ENCODE results near the gene CD1D.
"Not testable (repeated sequence)": the region's sequence is repeated elsewhere in the genome, so short reads cannot be mapped to it uniquely, and the experiment has no call there.

Gene CD1D

DNA sequence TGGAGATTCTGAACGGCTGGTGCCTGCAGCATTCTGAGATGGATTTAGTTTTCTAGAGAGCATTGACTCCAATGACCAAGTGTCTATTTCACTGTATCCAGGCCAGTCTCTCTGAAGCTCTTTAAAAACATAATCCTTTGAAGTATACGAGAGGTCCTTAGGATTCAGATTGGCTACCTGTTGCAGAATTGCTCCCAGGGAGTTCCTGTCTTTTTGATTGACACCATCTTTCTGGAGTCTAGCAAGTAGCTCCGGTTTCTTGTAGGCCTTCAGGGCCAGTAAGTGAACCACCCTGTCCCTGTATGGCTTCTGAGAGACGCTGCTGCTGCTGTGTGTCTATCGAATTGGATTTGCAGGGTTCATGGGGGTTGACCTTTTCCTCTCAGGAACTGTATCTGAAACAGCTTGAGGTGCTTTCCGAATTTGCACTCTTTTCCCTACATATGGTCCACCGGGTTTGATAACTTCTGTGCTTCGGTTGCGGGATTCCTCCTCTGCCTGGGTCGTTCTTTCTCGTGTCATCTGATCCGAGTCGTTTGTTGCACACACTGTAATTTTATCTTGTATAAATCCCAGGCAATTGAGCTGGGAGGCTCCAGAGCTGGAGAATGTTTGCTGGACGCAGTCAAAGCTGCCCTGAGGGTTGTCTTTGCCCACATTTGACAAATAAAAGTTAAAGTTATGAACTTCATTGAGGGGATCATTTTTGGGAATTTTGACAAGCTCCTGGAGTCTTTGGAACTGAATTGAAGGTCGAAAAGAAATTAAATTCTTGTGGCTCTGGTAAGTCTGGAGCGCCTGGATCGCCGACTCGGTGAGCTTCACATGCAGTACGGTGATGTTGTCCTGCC, 3.6 kb upstream of the CD1D start:
- DNase-seq = not testable (repeated sequence)

DNA sequence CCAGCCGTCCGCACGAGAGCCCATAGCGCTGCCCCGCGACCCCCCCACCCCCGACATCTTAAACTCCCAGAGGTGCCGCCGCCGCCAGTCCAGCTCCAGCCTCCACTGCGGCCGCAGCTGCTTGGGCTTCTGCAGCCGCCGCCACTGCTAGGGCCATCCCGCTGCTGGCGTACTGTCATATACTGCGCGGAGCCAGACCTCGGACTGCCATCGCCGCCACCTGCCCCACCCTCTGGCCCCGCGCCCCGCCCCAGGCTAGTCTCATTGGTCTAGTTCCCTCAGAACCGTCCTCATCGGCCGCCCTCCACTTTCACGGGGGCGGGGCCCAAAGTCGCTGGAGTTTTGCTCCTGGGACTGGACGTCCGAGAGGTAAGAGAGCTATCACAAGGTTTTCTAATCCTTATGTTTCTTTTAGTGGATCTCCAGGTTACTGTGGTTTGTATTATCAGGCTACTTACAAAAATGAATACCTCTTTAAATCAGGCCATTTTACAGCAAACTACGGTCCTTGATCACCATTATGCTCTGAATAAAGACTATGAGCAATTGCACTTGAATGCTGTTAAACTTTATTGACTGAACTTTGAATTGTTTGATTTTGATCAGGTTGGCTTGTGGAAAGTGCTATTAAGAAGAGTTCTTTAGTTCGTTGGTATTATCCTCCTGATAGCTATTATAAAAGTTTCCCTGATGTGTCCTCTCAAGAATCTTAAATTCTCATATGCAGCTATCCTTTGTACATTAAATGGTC, 2.8 kb upstream of the CD1D start:
- DNase-seq = no peak

DNA sequence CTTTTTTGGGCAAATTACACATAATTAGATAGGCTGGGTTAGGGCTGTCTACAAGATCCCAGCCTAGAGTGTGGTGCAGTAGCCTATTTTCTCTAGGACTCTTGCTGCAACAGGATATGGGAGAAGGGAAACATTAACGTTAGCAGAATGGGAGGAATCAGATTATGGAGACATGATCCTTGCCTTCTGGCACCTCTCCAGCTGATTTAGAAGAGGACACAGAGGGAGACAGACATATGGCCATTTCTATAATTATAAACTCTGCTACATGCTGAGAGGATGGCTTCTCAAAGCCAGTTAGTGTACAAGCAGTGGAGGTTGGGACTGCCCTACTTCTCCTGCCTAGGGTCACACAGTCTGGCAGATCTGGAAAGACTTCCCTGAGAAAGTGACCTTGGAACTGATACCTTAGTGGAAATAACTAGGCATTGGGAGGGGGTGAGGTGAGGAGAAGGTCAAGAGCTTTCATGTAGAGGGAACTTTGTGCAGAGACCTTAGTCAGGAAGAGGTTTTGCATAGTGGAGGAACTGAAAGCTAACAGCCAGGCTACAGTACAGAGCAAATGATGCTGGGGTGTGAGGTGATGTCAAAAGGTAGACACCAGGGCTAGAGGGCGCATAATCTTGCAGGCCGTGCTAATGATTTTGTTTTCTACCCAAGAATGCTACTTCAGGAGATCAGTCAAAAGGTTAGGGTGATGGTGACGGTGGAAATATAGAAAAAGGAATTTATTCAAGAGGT, 1.2 kb upstream of the CD1D start:
- DNase-seq = no peak

DNA sequence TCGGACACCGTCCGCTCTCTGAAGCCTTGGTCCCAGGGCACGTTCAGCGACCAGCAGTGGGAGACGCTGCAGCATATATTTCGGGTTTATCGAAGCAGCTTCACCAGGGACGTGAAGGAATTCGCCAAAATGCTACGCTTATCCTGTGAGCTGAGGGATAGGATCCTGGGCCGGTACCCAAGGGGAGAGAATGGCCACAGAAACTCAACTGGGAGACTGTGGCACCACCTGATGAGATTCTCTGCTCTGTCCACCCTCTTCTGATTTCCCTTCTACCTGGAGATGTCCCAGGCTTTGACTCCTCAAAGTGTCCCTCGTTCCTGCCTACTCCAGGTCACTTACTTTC, 855 bp downstream of the CD1D start:
- no peak for DNase-seq

DNA sequence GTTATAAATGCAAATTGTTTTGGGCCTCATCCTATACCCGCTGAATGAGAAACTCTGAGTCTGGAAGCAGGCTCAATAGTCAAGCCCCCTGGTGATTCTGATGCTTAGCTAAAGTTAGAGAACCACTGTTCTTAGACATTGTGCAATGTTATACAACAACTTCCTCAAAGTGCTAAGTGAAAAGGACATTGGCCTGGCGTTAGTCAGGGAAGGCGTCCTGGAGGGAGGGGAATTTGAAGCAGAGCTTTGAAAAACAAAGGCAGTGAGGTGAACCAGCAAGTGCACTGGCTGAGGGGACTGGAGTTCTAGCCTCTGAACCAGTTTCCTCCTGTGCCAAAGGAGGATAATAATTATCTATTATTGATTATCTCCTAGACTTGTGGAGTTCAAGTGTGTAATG, 5.1 kb downstream of the CD1D start:
- no peak for DNase-seq

DNA sequence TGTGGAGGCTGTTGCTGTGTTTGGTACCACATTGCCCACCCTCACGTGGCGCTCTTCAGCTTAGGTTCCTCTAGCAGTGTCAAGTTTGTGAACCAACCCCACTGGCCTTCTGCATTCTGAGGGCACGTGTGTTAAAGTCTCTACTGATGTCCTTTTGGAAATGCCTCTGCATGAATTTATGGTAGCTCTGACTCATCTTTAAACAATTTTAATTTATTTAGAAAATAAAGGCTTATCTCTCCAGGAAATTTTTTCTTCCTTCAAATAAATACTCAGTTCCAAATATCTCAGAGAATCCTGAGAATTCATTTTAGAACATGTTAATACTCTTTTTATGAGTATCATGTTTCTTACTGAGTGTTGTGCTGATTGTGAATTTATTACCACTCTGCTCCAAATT, 5.5 kb downstream of the CD1D start:
- no peak for DNase-seq

DNA sequence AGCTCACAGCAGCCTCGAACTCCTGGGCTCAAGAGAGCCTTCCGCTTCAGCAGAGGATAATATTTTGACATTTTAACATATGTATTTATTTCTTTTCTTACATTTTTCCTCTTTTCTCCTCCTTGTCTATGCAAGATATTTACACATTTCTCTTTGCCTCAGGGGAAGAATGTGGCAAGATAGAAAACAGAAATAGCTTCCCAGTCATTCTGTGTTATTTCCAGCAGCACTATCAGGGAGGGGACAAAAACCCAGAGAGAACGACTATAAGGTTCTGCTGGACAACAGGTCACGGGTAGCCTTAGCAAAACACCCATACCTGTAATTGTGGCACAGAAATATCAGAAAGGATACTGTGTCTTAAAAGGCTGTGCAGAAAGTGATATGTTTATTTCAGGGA, 7.9 kb downstream of the CD1D start:
- no peak for DNase-seq

DNA sequence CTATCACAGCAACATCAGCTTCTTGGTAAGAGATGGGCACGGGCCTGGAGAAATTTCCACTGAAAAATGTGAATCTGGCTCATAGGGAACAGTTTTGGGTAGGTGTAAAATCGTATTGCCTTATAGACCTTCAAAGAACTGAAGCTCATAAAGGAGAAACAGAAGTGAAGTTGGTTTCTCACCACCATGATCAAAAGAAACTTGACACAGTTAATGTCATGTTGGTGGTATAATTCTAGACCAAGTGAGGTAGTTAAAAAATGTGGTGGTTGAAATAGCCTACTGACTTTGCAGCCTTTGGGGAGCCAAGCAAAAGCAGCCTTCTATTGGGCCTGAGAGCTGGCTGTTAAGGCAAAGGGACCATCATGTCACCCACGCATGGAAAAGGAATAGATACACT, 8.9 kb downstream of the CD1D start:
- no peak for DNase-seq

DNA sequence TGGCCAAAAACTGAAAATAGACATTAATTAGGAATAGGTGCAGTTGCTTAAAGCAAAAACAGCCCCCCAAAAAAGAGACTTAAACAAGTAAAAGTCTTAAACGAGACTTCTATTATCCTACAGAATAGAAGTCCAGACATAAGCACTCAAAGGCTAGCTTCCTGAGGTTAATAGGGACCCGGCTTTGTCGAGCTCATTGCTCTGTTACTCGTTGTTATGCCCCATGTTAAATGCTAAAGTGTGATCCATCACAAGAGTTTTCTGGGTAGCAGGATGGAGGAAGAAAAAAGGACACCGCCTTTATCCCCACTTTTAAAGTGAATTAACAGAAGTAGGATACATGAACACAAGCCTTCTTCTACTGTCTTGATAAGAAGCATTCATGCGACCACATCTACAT, 10.6 kb downstream of the CD1D start:
- no peak for DNase-seq

DNA sequence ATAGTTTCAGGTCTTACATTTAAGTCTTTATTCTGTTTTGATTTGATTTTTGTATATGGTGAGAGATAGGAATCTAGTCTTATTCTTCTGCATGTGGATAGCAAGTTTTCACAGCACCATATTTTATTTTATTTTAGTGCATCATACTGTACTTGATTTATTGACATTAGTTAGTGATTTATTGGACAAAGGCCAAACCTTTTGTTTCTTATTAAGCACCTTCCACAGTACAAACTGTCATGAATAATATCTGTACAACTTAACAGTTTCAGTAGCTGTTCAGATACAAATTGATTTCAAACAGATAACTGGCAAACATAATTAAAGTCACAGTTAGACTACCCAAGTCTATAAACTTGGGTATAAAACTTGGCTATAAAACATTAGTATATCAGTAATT, 15.8 kb downstream of the CD1D start:
- DNase-seq = no peak

DNA sequence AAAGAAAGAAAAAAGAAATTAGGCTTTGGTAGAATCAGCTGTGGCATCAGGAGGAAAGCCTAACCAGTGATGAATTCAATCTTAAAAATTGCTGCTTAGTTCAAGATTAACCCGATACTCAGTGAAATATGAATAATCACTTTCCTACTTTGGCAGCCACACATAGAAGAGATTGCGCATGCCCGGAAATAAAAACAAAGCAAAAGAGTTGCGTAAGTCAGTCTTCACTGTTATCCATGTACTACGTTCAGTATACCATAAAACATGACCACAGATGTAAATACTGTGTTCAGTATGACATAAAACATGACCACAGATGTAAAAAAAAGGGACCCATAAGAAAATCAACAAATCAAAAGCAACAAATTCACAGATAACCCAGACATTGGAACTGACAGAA, 19.2 kb downstream of the CD1D start:
- DNase-seq = no peak

DNA sequence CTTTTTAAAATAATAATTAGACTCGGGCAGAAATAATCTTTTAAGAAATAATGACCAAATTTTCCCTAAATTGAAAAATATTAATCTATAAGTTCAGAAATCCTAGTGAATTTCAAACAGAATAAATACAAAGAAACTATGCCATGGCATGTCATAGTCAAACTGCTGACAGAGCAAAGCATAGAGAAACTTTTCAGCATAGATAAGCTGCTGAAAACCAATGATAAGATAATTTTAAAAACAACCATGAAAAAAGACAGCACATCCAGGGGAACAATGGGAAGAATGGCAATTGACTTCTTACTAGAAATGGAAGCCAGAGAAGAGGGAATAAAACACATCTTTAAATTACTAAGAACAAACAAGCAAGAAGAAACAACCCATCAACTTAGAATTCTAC, 19.8 kb downstream of the CD1D start:
- DNase-seq = no peak

DNA sequence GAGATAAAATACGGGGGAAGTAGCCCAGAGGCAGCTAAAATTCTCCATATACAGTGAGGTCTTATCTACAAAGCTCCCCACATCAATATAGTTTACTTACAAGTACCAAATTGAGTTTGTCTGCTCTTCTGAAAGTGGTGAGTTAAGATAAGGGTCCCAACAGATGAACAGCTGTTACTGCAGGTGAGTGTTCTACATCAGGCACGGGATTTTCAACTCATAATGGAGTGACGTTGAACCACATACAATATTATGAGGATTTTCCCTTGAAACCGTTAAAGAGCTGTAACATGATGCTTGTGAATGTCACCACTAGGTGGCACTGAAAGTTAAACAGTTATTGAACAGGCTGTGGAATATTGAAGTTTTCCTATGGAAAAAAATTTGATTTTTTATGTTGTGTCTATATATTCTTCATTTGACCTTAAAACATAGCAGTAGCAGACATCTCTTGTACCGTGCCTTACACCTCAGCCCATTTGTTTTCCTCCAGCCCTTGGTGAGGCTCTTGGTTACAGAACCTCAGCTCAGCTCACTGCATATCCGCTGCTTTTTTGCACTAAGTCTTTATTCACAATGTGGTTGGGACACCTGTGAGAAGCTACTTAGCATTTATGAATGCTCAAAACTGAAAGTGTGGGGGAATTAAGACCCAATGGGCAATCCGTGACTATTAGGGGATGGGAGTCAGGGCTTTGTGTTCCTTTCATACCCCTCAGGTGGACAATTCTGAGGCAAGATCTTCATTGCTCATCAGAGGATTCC, 23.2 kb downstream of the CD1D start:
- DNase-seq = no peak

DNA sequence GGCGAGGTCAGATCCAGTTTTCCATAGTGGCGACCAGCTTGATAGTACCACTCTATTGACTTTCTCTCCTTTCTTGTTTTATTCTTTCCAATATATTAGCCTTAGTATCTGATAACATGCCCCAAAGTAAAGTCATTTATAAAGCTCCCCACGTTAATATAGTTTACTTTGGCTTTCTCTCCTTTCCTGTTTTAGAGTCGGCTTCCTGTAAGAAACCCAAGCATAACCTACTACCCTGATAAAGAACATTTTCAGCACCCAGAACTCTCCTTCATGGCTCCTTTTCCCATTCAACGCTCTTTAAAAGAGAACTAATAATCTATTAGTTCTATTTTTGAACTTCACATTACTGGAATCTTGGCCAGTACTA, 23.7 kb downstream of the CD1D start:
- no peak for DNase-seq

DNA sequence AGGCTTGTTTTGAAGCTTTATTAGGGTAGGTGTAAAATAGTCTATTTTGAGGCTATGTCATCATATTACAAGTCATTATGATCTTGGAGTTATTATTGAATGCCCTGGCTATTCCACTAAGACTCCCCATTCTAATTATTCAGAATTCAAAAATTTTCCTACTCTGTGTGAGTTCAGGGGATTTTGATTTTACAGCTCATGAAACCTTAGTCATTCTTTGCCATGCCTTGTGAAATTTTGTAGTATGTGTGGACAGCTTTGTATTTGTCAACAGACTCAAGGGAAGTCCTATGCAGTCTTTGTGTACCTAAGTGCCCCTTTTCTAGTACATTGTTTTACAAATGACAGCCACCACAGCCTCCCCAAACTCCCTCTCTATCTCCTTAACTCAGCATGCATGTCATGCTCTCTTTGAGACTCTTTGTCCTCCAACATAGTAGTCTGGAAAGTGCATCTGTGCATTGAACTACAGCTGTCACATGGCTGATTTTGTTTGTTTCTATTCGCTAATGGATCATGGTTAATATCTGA, 28.0 kb downstream of the CD1D start:
- DNase-seq = no peak

DNA sequence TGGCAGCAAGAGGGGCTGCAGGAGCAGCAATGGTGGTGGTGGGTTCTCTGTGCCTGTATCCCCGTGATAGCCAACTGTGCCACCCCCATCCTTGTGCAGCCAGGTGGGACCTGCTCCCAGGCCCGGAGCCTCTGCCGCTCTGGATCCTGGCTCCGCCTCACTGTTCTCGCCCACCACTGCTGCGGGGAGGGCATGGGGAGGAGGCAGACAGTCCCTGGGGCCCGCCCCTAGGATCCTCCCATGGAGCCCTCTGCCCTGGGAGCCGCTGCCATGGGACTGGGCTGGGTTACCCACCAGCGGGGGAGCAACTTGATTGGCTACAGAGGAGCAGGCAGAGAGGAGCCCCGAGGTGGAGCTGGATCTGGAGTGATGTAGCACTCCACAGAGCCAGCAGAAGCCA, 31.6 kb downstream of the CD1D start:
- no peak for DNase-seq

DNA sequence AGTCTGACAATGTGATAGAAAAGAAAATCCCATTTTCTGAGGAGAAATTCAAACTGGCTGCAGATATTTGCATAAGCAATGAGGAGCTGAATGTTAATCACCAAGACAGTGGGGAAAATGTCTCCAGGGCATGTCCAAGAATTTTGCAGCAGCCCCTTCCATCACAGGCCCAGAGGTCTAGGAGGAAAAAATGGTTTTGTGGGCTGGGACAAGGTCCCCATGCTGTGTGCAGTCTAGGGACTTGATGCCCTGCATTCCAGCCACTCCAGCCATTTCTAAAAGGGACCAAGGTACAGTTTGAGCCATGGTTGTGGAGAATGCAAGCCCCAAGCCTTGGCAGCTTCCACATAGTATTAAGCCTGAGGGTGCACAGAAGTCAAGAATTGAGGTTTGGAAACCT, 42.8 kb downstream of the CD1D start:
- not testable (repeated sequence) for DNase-seq

DNA sequence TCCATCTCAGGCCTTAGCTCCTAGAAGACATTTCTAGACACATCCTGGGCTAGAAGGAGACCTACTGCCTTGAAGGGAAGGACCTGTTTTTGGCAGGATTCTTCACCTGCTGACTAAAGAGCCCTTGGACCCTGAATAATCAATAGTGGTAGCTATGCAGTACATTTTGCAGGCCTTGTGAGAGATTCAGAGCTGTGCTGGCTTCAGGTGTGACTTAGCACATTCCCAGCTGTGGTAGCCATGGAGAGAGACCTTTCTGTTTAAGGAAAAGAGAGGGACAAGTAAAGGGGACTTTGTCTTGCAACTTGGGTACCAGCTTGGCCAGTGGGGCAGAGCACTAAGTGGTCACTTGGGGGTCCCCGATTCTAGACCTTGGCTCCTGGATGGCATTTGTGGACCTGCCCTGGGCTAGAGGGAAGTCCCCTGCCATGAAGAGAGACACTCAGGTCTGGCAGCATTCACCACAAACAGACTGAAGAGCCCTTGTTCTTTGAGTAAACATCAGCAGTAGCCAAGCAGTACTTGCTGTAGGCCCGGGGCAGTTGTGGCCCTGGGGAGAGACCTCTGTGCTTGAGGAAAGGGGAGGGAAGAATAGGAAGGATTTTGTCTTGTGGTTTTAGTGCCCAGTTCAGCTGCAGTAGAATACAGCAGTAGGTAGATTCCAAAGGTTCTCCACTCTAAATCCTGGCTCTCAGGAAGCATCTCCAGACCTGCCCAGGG, 47.4 kb downstream of the CD1D start:
- no peak for DNase-seq
